IMR-90 (cell line): ENCODE results near the gene MSI2. TPM values are rescaled to one million over a fixed set of nuclear protein-coding genes. Genes with fewer than 3 reads are reported as not detected.

Experiments used
- ATAC-seq: fragments of 200-7000 bp; cut with Tn5 transposase; 2 replicates; pipeline ENCODE4 v1.9.1; 2020; ENCODE audit warnings: low read depth, mild to moderate bottlenecking, moderate library complexity
- BruUV-seq: library from RNA; stranded (reverse); fragments of 400-500 nt; replicated peaks from 2 replicates; lab custom pipeline; 2021; lab: Mats Ljungman, UMichigan
- CTCF ChIA-PET: fragments of 300-600 bp; formaldehyde crosslinking; extraction: SDS; loops from one replicate; lab custom pipeline; 2021; ENCODE audit warnings: antibody characterized with exemption; lab: Yijun Ruan, JAX
- POLR2A ChIA-PET: fragments of 300-600 bp; sonication (Branson Sonifier 250); formaldehyde crosslinking; loops from one replicate; lab custom pipeline; 2022; ENCODE audit warnings: antibody characterized with exemption; ENCODE audit not compliant: unreplicated experiment; lab: Charles Lee
- DNase-seq: peaks from one replicate; pipeline ENCODE4 v3.0.0; 2013
- H2AFZ ChIP-seq: replicated peaks from 2 replicates; pipeline ENCODE3; 2013; ENCODE audit warnings: low read length, mild to moderate bottlenecking; ENCODE audit not compliant: poor library complexity
- H2AK5ac ChIP-seq: 2 replicates; pipeline ENCODE4 v1.6.1; 2013; ENCODE audit warnings: low read depth, low read length, inconsistent platforms
- H2AK9ac ChIP-seq: replicated peaks from 2 replicates; pipeline ENCODE3; 2013; ENCODE audit warnings: mild to moderate bottlenecking, low read depth, low read length, moderate library complexity; ENCODE audit not compliant: poor library complexity
- H2BK120ac ChIP-seq: 2 replicates; pipeline ENCODE4 v1.6.1; 2013; ENCODE audit warnings: low read depth, low read length, inconsistent platforms
- H2BK15ac ChIP-seq: 3 replicates; pipeline ENCODE4 v1.6.1; 2013; ENCODE audit warnings: low read depth, low read length, inconsistent platforms
- H2BK20ac ChIP-seq: 2 replicates; pipeline ENCODE4 v1.6.1; 2013; ENCODE audit warnings: low read depth, mild to moderate bottlenecking, inconsistent platforms, low read length, moderate library complexity
- H2BK5ac ChIP-seq: 2 replicates; pipeline ENCODE4 v1.6.1; 2013; ENCODE audit warnings: mild to moderate bottlenecking, low read depth, low read length, inconsistent platforms; ENCODE audit not compliant: poor library complexity, severe bottlenecking
- H3K14ac ChIP-seq: replicated peaks from 2 replicates; pipeline ENCODE4 v1.6.1; 2013; ENCODE audit warnings: low read depth, low read length, inconsistent platforms
- H3K18ac ChIP-seq: 2 replicates; pipeline ENCODE4 v1.6.1; 2013; ENCODE audit warnings: low read depth, low read length, control low read depth
- H3K23ac ChIP-seq: 2 replicates; pipeline ENCODE4 v1.6.1; 2013; ENCODE audit warnings: low read depth, low read length, inconsistent platforms
- H3K27ac ChIP-seq: 2 replicates; pipeline ENCODE4 v1.5.1; 2013; ENCODE audit warnings: mild to moderate bottlenecking, control low read depth, low read length; ENCODE audit not compliant: insufficient read depth
- H3K27me3 ChIP-seq: 2 replicates; pipeline ENCODE4 v1.6.1; 2013; ENCODE audit warnings: low read length; ENCODE audit not compliant: control insufficient read depth, insufficient read depth
- H3K36me3 ChIP-seq: 2 replicates; pipeline ENCODE4 v1.6.1; 2013; ENCODE audit warnings: low read length, mixed read lengths; ENCODE audit not compliant: control insufficient read depth, insufficient read depth
- H3K4ac ChIP-seq: 2 replicates; pipeline ENCODE4 v1.6.1; 2013; ENCODE audit warnings: low read depth, low read length, inconsistent platforms
- H3K4me1 ChIP-seq: 2 replicates; pipeline ENCODE4 v1.6.1; 2013; ENCODE audit warnings: low read length, mixed read lengths; ENCODE audit not compliant: control insufficient read depth, insufficient read depth
- H3K4me2 ChIP-seq: 2 replicates; pipeline ENCODE4 v1.6.1; 2013; ENCODE audit warnings: low read depth, mild to moderate bottlenecking, control low read depth, low read length, moderate library complexity
- H3K4me3 ChIP-seq: 2 replicates; pipeline ENCODE4 v1.5.1; 2013; ENCODE audit warnings: low read depth, mild to moderate bottlenecking, control low read depth, low read length, moderate library complexity; ENCODE audit not compliant: insufficient read depth
- H3K56ac ChIP-seq: 2 replicates; pipeline ENCODE4 v1.6.1; 2013; ENCODE audit warnings: low read length, inconsistent platforms; ENCODE audit not compliant: insufficient read depth; ENCODE audit errors: extremely low read depth
- H3K79me1 ChIP-seq, 2 experiments: 2 replicates each; pipeline ENCODE4 v1.6.1; 2013; ENCODE audit warnings: low read length in 2 of 2, inconsistent platforms in 1 of 2, low read depth in 1 of 2
- H3K9ac ChIP-seq: 2 replicates; pipeline ENCODE4 v1.6.1; 2013; ENCODE audit warnings: low read depth, low read length, control low read depth
- H3K9me1 ChIP-seq: 2 replicates; pipeline ENCODE4 v1.6.1; 2013; ENCODE audit warnings: low read length, inconsistent platforms; ENCODE audit not compliant: insufficient read depth
- H3K9me3 ChIP-seq: 2 replicates; pipeline ENCODE4 v1.6.1; 2013; ENCODE audit warnings: low read length; ENCODE audit not compliant: control insufficient read depth, insufficient read depth
- H4K20me1 ChIP-seq: 2 replicates; pipeline ENCODE4 v1.6.1; 2013; ENCODE audit warnings: low read length, inconsistent platforms; ENCODE audit not compliant: insufficient read depth
- H4K5ac ChIP-seq: 2 replicates; pipeline ENCODE4 v1.6.1; 2013; ENCODE audit warnings: mild to moderate bottlenecking, low read depth, low read length, control low read depth
- H4K8ac ChIP-seq, 2 experiments: 2 replicates each; pipeline ENCODE4 v1.6.1; 2013; ENCODE audit warnings: low read depth in 2 of 2, low read length in 2 of 2, control low read depth in 1 of 2, inconsistent platforms in 1 of 2
- H4K91ac ChIP-seq: 2 replicates; pipeline ENCODE4 v1.6.1; 2013; ENCODE audit warnings: low read depth, low read length, inconsistent platforms; ENCODE audit not compliant: insufficient read depth
- BHLHE40 ChIP-seq: fragments of 150-350 bp; IDR thresholded peaks from 2 replicates; pipeline ENCODE4 v1.6.1; 2016; ENCODE audit warnings: mild to moderate bottlenecking, low read depth, low read length
- CHD1 ChIP-seq: IDR thresholded peaks from 2 replicates; pipeline ENCODE4 v1.6.1; 2012; ENCODE audit warnings: low read depth, low read length, improper control_type of control experiment
- ELK1 ChIP-seq: fragments of 150-350 bp; IDR thresholded peaks from 2 replicates; pipeline ENCODE4 v1.6.1; 2016; ENCODE audit warnings: low read depth, mild to moderate bottlenecking, low read length, moderate library complexity, borderline replicate concordance
- FOS ChIP-seq: fragments of 150-350 bp; IDR thresholded peaks from 2 replicates; pipeline ENCODE4 v1.6.1; 2016; ENCODE audit warnings: low read depth, low read length
- MAFK ChIP-seq: IDR thresholded peaks from 2 replicates; pipeline ENCODE4 v1.6.1; 2012; ENCODE audit warnings: low read depth, low read length, improper control_type of control experiment
- MAZ ChIP-seq: IDR thresholded peaks from 2 replicates; pipeline ENCODE4 v1.6.1; 2012; ENCODE audit warnings: low read depth, mild to moderate bottlenecking, low read length, improper control_type of control experiment, moderate library complexity, borderline replicate concordance
- MXI1 ChIP-seq: IDR thresholded peaks from 2 replicates; pipeline ENCODE4 v1.6.1; 2012; ENCODE audit warnings: low read depth, mild to moderate bottlenecking, low read length, moderate library complexity, borderline replicate concordance
- NFE2L2 ChIP-seq: fragments of 150-350 bp; IDR thresholded peaks from 2 replicates; pipeline ENCODE4 v1.6.1; 2016; ENCODE audit warnings: low read depth, mild to moderate bottlenecking, low read length
- POLR2A ChIP-seq: IDR thresholded peaks from 2 replicates; pipeline ENCODE4 v1.6.1; 2012; ENCODE audit warnings: mild to moderate bottlenecking, low read depth, low read length
- RCOR1 ChIP-seq: IDR thresholded peaks from 2 replicates; pipeline ENCODE4 v1.6.1; 2012; ENCODE audit warnings: mild to moderate bottlenecking, low read length, improper control_type of control experiment; ENCODE audit not compliant: insufficient replicate concordance
- RFX5 ChIP-seq: IDR thresholded peaks from 2 replicates; pipeline ENCODE4 v1.8.0; 2012; ENCODE audit warnings: low read depth, mild to moderate bottlenecking, low read length, moderate library complexity
- SMC3 ChIP-seq: fragments of 150-350 bp; IDR thresholded peaks from 2 replicates; pipeline ENCODE4 v1.6.1; 2016; ENCODE audit warnings: low read depth, mild to moderate bottlenecking, antibody characterized with exemption, low read length, moderate library complexity
- WGBS, 2 experiments: methylation state at CpG; one replicate each; pipeline versions ENCODE4 v1.1.5 to v1.1.7; 2013; ENCODE audit warnings: missing lambda C conversion rate in 2 of 2; ENCODE audit not compliant: insufficient read length in 1 of 2; ENCODE audit errors: extremely low coverage in 2 of 2; 5-methylcytosine and 5-hydroxymethylcytosine counted together
- dilution Hi-C: fragments of 300-500 bp; cut with HindIII; formaldehyde crosslinking; loops from one replicate; pipeline ENCODE4 v1.14.3; 2018; ENCODE audit warnings: low sequenced_read_pairs; ENCODE audit not compliant: unreplicated experiment
- in situ Hi-C: fragments of 300-500 bp; cut with MboI; formaldehyde crosslinking; loops from 3 replicates; pipeline ENCODE4 v1.14.3; 2019; ENCODE audit warnings: low sequenced_read_pairs, inconsistent platforms, mixed read lengths
- intact Hi-C: fragments of 100-400 bp; cut with micrococcal nuclease; formaldehyde crosslinking; loops from 2 replicates; pipeline ENCODE4 v1.10.0; 2022
- polyA plus RNA-seq, 3 experiments: library from polyadenylated mRNA; depleted of rRNA; stranded (reverse); fragments of >200 nt; gene quantifications; 2 replicates each; pipeline ENCODE4 v1.2.3, GENCODE V29; 2012; ENCODE audit warnings: low replicate concordance in 1 of 3
- total RNA-seq: library from RNA; depleted of rRNA; stranded (reverse); fragments of >200 nt; gene quantifications from 2 replicates; pipeline ENCODE4 v1.2.3, GENCODE V29; 2012
- TF ChIP-seq, protein P1 (sequence below): conservative IDR thresholded peaks from 2 replicates; pipeline ENCODE4 v1.5.1; 2012; ENCODE audit warnings: mild to moderate bottlenecking, low read depth, low read length, improper control_type of control experiment

MSI2 gene
- total and polyA plus RNA-seq, 2 of the 4 experiments (the other 2 are of a cell fraction): 13.0 to 16.0 TPM

- POLR2A ChIA-PET: interaction anchor here (0.5 kb wide), 1 partner anchor 9 kb away, joined by 3 read pairs; no protein-coding TSS in a partner anchor
Measured at GRCh38 chr17:57419940-57420550, 163.7 kb downstream of the MSI2 start.

More at GRCh38 chr17:57419940-57420550, 163.7 kb downstream of the MSI2 start:
- Histone ChIP-seq H3K9me1 (peaks cover 7% of the 10 kb centered on the region; the same call in 1 of the 2 replicates), H3K4me1 (peaks cover 4% of the 10 kb centered on the region), H3K9me3 (no peaks in the 10 kb centered on the region), H4K91ac (no peak overlapping the region), H3K4ac (no peak overlapping the region), H3K9ac (no peak overlapping the region), H2BK5ac (no peak overlapping the region), H4K20me1 (no peaks in the 10 kb centered on the region), H3K18ac (no peak overlapping the region), H2AK9ac (no peak overlapping the region), H4K5ac (no peak overlapping the region), H3K56ac (no peak overlapping the region), H3K4me3 (no peak overlapping the region), H3K4me2 (no peak overlapping the region), H3K23ac (no peak overlapping the region), H3K27me3 (no peaks in the 10 kb centered on the region), H3K36me3 (no peaks in the 10 kb centered on the region), H3K79me1 (0 out of 4 replicates have a peak, but pooled peaks cover 0 to 7% of the 10 kb centered on the region in 2 experiments), H2AFZ (no peak overlapping the region), H2AK5ac (no peak overlapping the region), H2BK120ac (no peak overlapping the region), H3K27ac (no peak overlapping the region), H2BK15ac (no peak overlapping the region), H3K14ac (no peak overlapping the region), H4K8ac (no peak overlapping the region), H2BK20ac (no peak overlapping the region)
- no peak for DNase-seq
- in situ Hi-C loops (no loop called here), dilution Hi-C loops (no loop called here), intact Hi-C loops (no loop called here)
- TF ChIP-seq SMC3 (no peak), MXI1 (no peak), BHLHE40 (no peak), MAFK (no peak), ELK1 (no peak), NFE2L2 (no peak), POLR2A (no peak), FOS (no peak), CHD1 (no peak), MAZ (no peak), RFX5 (no peak), RCOR1 (no peak)
- TF ChIP-seq, protein P1, sequence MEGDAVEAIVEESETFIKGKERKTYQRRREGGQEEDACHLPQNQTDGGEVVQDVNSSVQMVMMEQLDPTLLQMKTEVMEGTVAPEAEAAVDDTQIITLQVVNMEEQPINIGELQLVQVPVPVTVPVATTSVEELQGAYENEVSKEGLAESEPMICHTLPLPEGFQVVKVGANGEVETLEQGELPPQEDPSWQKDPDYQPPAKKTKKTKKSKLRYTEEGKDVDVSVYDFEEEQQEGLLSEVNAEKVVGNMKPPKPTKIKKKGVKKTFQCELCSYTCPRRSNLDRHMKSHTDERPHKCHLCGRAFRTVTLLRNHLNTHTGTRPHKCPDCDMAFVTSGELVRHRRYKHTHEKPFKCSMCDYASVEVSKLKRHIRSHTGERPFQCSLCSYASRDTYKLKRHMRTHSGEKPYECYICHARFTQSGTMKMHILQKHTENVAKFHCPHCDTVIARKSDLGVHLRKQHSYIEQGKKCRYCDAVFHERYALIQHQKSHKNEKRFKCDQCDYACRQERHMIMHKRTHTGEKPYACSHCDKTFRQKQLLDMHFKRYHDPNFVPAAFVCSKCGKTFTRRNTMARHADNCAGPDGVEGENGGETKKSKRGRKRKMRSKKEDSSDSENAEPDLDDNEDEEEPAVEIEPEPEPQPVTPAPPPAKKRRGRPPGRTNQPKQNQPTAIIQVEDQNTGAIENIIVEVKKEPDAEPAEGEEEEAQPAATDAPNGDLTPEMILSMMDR: no peak
- no peak for ATAC-seq
- WGBS, 2 experiments: 100% methylated on average over 1 of the region's 11 CpGs; no CpG with 5 or more reads in 1 of the 2 experiments
- CTCF ChIA-PET: interaction anchor here (0.7 kb wide), 1 partner anchor 14 kb away, joined by 3 read pairs; no protein-coding TSS in a partner anchor
- no TSS peak for BruUV-seq
